K562 (cell line): ENCODE results near the gene PCCA. TPM values are rescaled to one million over a fixed set of nuclear protein-coding genes. Genes with fewer than 3 reads are reported as not detected.

Experiments
- ATAC-seq: fragments of 200-7000 bp; cut with Tn5 transposase; 3 replicates; pipeline ENCODE4 v1.9.1; 2020; ENCODE audit warnings: moderate library complexity
- BruUV-seq: library from RNA; stranded (reverse); fragments of 400-500 nt; replicated peaks from 2 replicates; lab custom pipeline; 2021; lab: Mats Ljungman, UMichigan
- CTCF ChIA-PET: fragments of 300-600 bp; formaldehyde crosslinking; extraction: SDS; loops from one replicate; lab custom pipeline; 2021; ENCODE audit warnings: low intra/inter-chr PET ratio; lab: Yijun Ruan, JAX
- POLR2A ChIA-PET: fragments of 300-600, 350-650 bp; sonication (Branson Sonifier 250); formaldehyde crosslinking; extraction: SDS; loops from one replicate; lab custom pipeline; 2021; ENCODE audit warnings: antibody characterized with exemption, inconsistent platforms; lab: Yijun Ruan, JAX
- DNase-seq, 4 experiments: peaks; one replicate each; pipeline versions ENCODE4 v3.0.0 to v3.0.0-alpha.2; 2011 to 2018; ENCODE audit warnings: low spot score in 3 of 4, mixed read lengths in 3 of 4; ENCODE audit errors: extremely low read depth in 1 of 4
- FAIRE-seq: peaks from 2 replicates; lab custom pipeline; 2011; peaks lifted over from hg19 to GRCh38; lab: Jason Lieb, UNC
- H2AFZ ChIP-seq: 2 replicates; pipeline ENCODE4 v1.6.0; 2011; ENCODE audit warnings: low read depth, low read length, control low read depth, inconsistent platforms
- H3K27ac ChIP-seq: fragments of 200-600 bp; 3 replicates; pipeline ENCODE4 v1.8.0; 2011; ENCODE audit warnings: low read depth, mild to moderate bottlenecking, control low read depth, inconsistent platforms, low read length, moderate library complexity, mixed read lengths; ENCODE audit errors: extremely low read depth
- H3K27me3 ChIP-seq, 2 experiments: fragments of 300-600 bp in 1 of 2; 2 replicates in 1 of 2; 3 replicates in 1 of 2; pipeline versions ENCODE4 v1.6.0 to v1.8.0; 2011; ENCODE audit warnings: inconsistent platforms in 2 of 2, low read length in 2 of 2, mild to moderate bottlenecking in 1 of 2, mixed read lengths in 1 of 2, moderate library complexity in 1 of 2; ENCODE audit not compliant: control insufficient read depth in 2 of 2, insufficient read depth in 2 of 2
- H3K36me3 ChIP-seq: fragments of 300-600 bp; 3 replicates; pipeline ENCODE4 v1.8.0; 2011; ENCODE audit warnings: mild to moderate bottlenecking, low read length, inconsistent platforms; ENCODE audit not compliant: control insufficient read depth, insufficient read depth
- H3K4me1 ChIP-seq, 2 experiments: fragments of 200-600 bp in 1 of 2; replicated peaks in 1 of 2; 2 replicates in 1 of 2; 3 replicates in 1 of 2; pipeline versions ENCODE4 v1.5.1 to v1.8.0; 2011; ENCODE audit warnings: inconsistent platforms in 2 of 2, low read length in 2 of 2, mild to moderate bottlenecking in 1 of 2, mixed read lengths in 1 of 2, moderate library complexity in 1 of 2; ENCODE audit not compliant: control insufficient read depth in 2 of 2, insufficient read depth in 2 of 2
- H3K4me2 ChIP-seq: 2 replicates; pipeline ENCODE4 v1.6.1; 2011; ENCODE audit warnings: low read length, control low read depth, inconsistent platforms, mixed read lengths; ENCODE audit not compliant: insufficient read depth
- H3K4me3 ChIP-seq: fragments of 200-600 bp; sonication (generic), shearing (Covaris generic); 2 replicates; pipeline ENCODE4 v1.5.1; 2016; ENCODE audit warnings: control low read depth, inconsistent platforms
- H3K79me2 ChIP-seq: fragments of 200-600 bp; 3 replicates; pipeline ENCODE4 v1.8.0; 2011; ENCODE audit warnings: low read length, inconsistent platforms; ENCODE audit not compliant: control insufficient read depth, insufficient read depth
- H3K9ac ChIP-seq, 2 experiments: 2 replicates each; pipeline versions ENCODE4 v1.6.0 to v1.6.1; 2011; ENCODE audit warnings: low read depth in 2 of 2, low read length in 2 of 2, control low read depth in 1 of 2, inconsistent platforms in 1 of 2, mild to moderate bottlenecking in 1 of 2, mixed read lengths in 1 of 2; ENCODE audit not compliant: insufficient read depth in 1 of 2
- H3K9me1 ChIP-seq: one replicate; pipeline ENCODE4 v1.6.0; 2011; ENCODE audit warnings: inconsistent platforms, mild to moderate bottlenecking, low read length, moderate library complexity; ENCODE audit not compliant: control insufficient read depth, insufficient read depth
- H3K9me3 ChIP-seq: replicated peaks from 2 replicates; pipeline ENCODE4 v1.5.1; 2011; ENCODE audit warnings: low read depth, low read length, inconsistent platforms; ENCODE audit not compliant: control insufficient read depth, insufficient read depth
- H4K20me1 ChIP-seq: replicated peaks from 2 replicates; pipeline ENCODE4 v1.6.1; 2011; ENCODE audit warnings: low read length, inconsistent platforms, mixed read lengths; ENCODE audit not compliant: control insufficient read depth, insufficient read depth
- BCOR ChIP-seq: fragments of 450-650 bp; IDR thresholded peaks from 2 replicates; pipeline ENCODE4 v1.6.1; 2016
- DPF2 ChIP-seq: fragments of 450-650 bp; IDR thresholded peaks from 2 replicates; pipeline ENCODE4 v1.6.1; 2016
- EHMT2 ChIP-seq: fragments of 450-650 bp; IDR thresholded peaks from 2 replicates; pipeline ENCODE4 v1.6.1; 2018; ENCODE audit warnings: antibody characterized with exemption
- ERF ChIP-seq: fragments of 450-650 bp; formaldehyde crosslinking; IDR thresholded peaks from 2 replicates; pipeline ENCODE4 v1.4.0; 2020; ENCODE audit warnings: mild to moderate bottlenecking, mixed read lengths
- ETS1 ChIP-seq: conservative IDR thresholded peaks from 2 replicates; pipeline ENCODE4 v1.6.1; 2011; ENCODE audit warnings: low read depth, mild to moderate bottlenecking, low read length; ENCODE audit not compliant: control insufficient read depth
- EZH2 ChIP-seq: IDR thresholded peaks from 2 replicates; pipeline ENCODE4 v1.6.1; 2012; ENCODE audit warnings: low read depth, mild to moderate bottlenecking, inconsistent platforms, low read length, borderline replicate concordance
- GABPA ChIP-seq: fragments of 200-800 bp; sonication (Bioruptor generic); conservative IDR thresholded peaks from 2 replicates; pipeline ENCODE4 v1.6.1; 2016; ENCODE audit warnings: low read depth, missing genetic modification characterization, missing compliant biosample characterization
- POLR2AphosphoS2 ChIP-seq: IDR thresholded peaks from 2 replicates; pipeline ENCODE4 v1.6.1; 2012; ENCODE audit warnings: low read length, improper control_type of control experiment
- POU5F1 ChIP-seq: fragments of 150-350 bp; IDR thresholded peaks from 2 replicates; pipeline ENCODE4 v1.6.1; 2014; ENCODE audit warnings: borderline replicate concordance, low read length, low read depth, mild to moderate bottlenecking; ENCODE audit not compliant: partially characterized antibody
- PTRF ChIP-seq: fragments of 450-650 bp; IDR thresholded peaks from 2 replicates; pipeline ENCODE4 v1.6.1; 2016; ENCODE audit warnings: mild to moderate bottlenecking, missing genetic modification characterization, missing compliant biosample characterization
- SIN3B ChIP-seq: fragments of 450-650 bp; IDR thresholded peaks from 2 replicates; pipeline ENCODE4 v1.6.1; 2017; ENCODE audit warnings: low read depth, mild to moderate bottlenecking, moderate library complexity
- SMARCB1 ChIP-seq: IDR thresholded peaks from 2 replicates; pipeline ENCODE4 v1.6.1; 2011; ENCODE audit warnings: improper control_type of control experiment, low read depth; ENCODE audit not compliant: insufficient read length
- SP2 ChIP-seq: IDR thresholded peaks from 2 replicates; pipeline ENCODE4 v1.6.1; 2011; ENCODE audit warnings: mild to moderate bottlenecking, low read depth, low read length, moderate library complexity; ENCODE audit not compliant: poor library complexity, severe bottlenecking; ENCODE audit errors: extremely low read depth
- ZNF644 ChIP-seq: fragments of 200-800 bp; sonication (Bioruptor generic); IDR thresholded peaks from 2 replicates; pipeline ENCODE4 v1.6.1; 2016; ENCODE audit warnings: low read depth, missing genetic modification characterization, missing compliant biosample characterization
- ZNF764 ChIP-seq: fragments of 250-450 bp; sonication (Bioruptor Pico); IDR thresholded peaks from 2 replicates; pipeline ENCODE4 v1.4.0; 2020; ENCODE audit warnings: low read depth, mild to moderate bottlenecking, moderate library complexity
- WGBS: fragments of 100-300 bp; shearing (Covaris generic); methylation state at CpG from one replicate; pipeline ENCODE4 v1.1.6; 2016; ENCODE audit warnings: low coverage, mixed read lengths; ENCODE audit not compliant: insufficient coverage; ENCODE audit errors: missing lambda C conversion rate; 5-methylcytosine and 5-hydroxymethylcytosine counted together
- in situ Hi-C: fragments of 300-500 bp; cut with MboI; formaldehyde crosslinking; loops from 4 replicates; pipeline ENCODE4 v1.15.0; 2018; ENCODE audit warnings: inconsistent platforms, mixed read lengths
- intact Hi-C: fragments of 100-400 bp; cut with micrococcal nuclease; formaldehyde crosslinking; loops from 2 replicates; pipeline ENCODE4 v1.14.2; 2022
- polyA plus RNA-seq, 8 experiments: library from polyadenylated mRNA; depleted of rRNA in 4 of 8; stranded (reverse) in 5 of 8; unstranded in 3 of 8; fragments of >200 nt; fragmentation: Nextera tagmentation in 2 of 8; fragmentation: Illumina TruSeq in 1 of 8; extraction: Ambion mirVana in 2 of 8; extraction: Trizol in 1 of 8; gene quantifications; 2 replicates each; pipeline versions ENCODE4 v1.2.1 to v1.2.3, GENCODE V29; 2011 to 2014; ENCODE audit warnings: inconsistent platforms in 1 of 8, missing spikeins in 1 of 8
- total RNA-seq, 7 experiments: library from RNA; depleted of rRNA in 6 of 7; stranded (reverse); fragments of >200 nt in 6 of 7; fragmentation: Illumina TruSeq in 2 of 7; extraction: Trizol in 2 of 7; gene quantifications; 2 replicates each; pipeline versions ENCODE4 v1.2.1 to v1.2.3, GENCODE V29; 2011 to 2021; ENCODE audit warnings: low replicate concordance in 1 of 7
- TF ChIP-seq, protein P1 (sequence below): fragments of 250-450 bp; sonication (Bioruptor Pico); IDR thresholded peaks from 2 replicates; pipeline ENCODE4 v1.4.0; 2020

Gene PCCA
- total and polyA plus RNA-seq, 9 of the 15 experiments (the other 6 are each of a cell fraction or from before 2014, with no cell fraction given): 5.2 to 14.1 (median 9.7) TPM

DNA sequence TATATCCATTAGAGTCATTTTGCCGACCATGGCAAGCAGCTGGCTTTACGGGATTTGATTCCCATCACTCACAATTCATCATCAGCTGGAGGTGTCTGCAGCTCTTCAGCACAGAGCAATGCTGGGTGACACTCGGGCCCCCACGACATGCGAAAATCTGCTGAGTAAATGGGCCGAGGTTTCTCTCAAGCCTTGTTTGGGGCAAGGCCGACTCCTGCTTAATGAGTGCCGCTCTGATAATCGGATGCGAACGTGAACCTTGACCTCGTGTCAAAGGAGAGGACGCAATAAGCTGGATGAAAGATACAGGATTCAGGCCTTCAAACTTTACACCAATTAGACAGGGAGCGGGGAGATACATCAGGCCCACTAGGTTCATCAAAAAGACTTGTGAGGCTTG, 434.5 kb downstream of the PCCA start:
- Histone ChIP-seq H3K4me3 (no peak overlapping the region), H3K9me1 (no peaks in the 10 kb centered on the region), H3K27ac (no peak overlapping the region), H2AFZ (no peak overlapping the region), H3K9me3 (no peaks in the 10 kb centered on the region), H3K4me1 (no peaks in the 10 kb centered on the region), H3K4me2 (no peak overlapping the region), H3K27me3 (no peaks in the 10 kb centered on the region), H3K36me3 (no peaks in the 10 kb centered on the region), H3K9ac (no peak overlapping the region), H3K79me2 (no peaks in the 10 kb centered on the region), H4K20me1 (no peaks in the 10 kb centered on the region)
- ChIA-PET CTCF (no interaction called here), POLR2A (interaction anchor here (0.7 kb wide), 1 partner anchor 497 kb away, joined by 5 read pairs; no protein-coding TSS in a partner anchor)
- WGBS: 51% methylated on average over 11 of the region's 14 CpGs
- in situ Hi-C loops (no loop called here), intact Hi-C loops (no loop called here)
- no TSS peak for BruUV-seq
- DNase-seq (no peak), ATAC-seq (no peak), FAIRE-seq (no peak)
- TF ChIP-seq SP2 (no peak), GABPA (tag) (no peak), SMARCB1 (no peak), BCOR (no peak), SIN3B (no peak), DPF2 (no peak), ZNF644 (tag) (no peak), ZNF764 (CRISPR knock-in tag) (no peak), ERF (CRISPR knock-in tag) (no peak), ETS1 (no peak), PTRF (tag) (no peak), POU5F1 (no peak), EHMT2 (no peak), EZH2 (no peak), POLR2AphosphoS2 (no peak)
- TF ChIP-seq, protein P1, sequence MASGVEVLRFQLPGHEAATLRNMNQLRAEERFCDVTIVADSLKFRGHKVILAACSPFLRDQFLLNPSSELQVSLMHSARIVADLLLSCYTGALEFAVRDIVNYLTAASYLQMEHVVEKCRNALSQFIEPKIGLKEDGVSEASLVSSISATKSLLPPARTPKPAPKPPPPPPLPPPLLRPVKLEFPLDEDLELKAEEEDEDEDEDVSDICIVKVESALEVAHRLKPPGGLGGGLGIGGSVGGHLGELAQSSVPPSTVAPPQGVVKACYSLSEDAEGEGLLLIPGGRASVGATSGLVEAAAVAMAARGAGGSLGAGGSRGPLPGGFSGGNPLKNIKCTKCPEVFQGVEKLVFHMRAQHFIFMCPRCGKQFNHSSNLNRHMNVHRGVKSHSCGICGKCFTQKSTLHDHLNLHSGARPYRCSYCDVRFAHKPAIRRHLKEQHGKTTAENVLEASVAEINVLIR (CRISPR knock-in tag): no peak
